LHCN-M2 (cell line): ENCODE measurements around the gene PTPRN2. TPM values are rescaled to one million over a fixed set of nuclear protein-coding genes. Genes with fewer than 3 reads are reported as not detected.
"Not testable (repeated sequence)": the region's sequence is repeated elsewhere in the genome, so short reads cannot be mapped to it uniquely, and the experiment has no call there.

Source experiments
- DNase-seq: peaks from one replicate; pipeline ENCODE4 v3.0.0-alpha.2; 2012; ENCODE audit warnings: low read depth
- total RNA-seq: library from RNA; depleted of rRNA; stranded (reverse); fragments of >200 nt; gene quantifications from 2 replicates; pipeline ENCODE4 v1.2.3, GENCODE V29; 2014

The PTPRN2 gene
- total RNA-seq, 1 experiment from 2014 or later: 0.11 TPM

DNA sequence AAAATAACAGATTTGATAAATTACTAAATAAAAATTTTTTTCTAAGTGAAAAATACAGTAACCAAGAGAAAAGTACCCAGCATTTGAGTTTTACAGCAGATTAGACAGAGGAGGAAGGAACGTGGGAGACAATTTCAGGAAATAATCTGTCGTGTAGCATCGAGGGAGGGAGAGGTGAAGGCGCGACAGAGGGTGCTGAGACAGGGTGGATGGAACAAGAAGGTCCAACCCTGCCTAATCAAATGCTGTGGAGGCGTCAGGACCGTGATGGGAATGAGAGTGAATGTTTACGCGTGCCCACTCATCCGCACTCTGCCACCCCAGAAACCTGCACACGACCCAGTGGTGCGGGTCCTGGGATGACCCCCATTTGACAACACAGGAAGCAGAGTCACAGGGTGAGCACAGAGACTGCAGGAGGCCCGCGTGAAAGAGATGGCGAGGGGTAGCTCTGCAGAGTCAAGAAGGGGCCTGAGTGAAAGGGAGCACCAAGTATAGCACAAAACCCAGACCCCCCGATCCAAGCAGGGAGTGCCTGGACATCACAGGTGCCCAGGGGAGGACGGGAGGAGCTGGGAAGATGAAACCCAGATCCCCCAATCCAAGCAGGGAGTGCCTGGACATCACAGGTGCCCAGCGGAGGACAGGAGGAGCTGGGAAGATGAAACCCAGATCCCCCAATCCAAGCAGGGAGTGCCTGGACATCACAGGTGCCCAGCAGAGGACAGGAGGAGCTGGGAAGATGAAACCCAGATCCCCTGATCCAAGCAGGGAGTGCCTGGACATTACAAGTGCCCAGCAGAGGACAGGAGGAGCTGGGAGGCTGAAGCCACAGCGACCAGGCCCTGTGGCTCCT, 691.9 kb downstream of the PTPRN2 start:
- DNase-seq: no peak

DNA sequence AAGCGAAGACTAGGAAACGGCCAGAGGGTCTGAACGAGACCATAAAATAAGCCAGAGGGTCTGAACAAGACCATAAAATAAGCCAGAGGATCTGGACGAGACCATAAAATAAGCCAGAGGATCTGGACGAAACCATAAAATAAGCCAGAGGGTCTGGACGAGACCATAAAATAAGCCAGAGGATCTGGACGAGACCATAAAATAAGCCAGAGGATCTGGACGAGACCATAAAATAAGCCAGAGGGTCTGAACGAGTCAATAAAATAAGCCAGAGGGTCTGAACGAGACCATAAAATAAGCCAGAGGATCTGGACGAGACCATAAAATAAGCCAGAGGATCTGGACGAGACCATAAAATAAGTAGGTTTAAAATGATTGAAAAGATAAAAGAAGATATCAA, 692.5 kb downstream of the PTPRN2 start:
- DNase-seq: not testable (repeated sequence)

DNA sequence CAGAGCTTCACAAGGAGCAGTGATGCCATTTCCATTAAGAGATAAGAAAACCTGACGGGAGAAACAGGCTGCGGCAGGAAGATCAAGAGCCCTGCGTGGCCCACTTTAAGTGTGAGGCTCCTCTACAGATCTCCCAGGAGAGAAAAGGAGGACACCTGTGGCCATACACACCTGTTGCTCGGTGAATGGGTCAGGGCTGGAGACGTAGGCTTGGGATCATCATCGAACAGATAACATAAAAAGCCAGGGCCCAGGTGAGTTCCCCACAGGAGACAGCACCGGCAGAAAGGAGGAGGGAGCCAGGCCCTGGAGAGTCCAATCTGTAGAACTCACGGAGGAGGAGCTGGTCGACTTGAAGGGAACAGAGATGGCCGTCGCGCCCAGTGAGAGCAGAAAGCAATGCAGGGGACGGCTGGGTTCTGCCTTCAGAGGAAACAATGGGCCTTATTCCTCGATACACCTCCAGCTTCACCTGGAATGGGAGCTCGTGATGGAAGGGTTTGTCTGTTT, 694.0 kb downstream of the PTPRN2 start:
- DNase-seq: no peak

DNA sequence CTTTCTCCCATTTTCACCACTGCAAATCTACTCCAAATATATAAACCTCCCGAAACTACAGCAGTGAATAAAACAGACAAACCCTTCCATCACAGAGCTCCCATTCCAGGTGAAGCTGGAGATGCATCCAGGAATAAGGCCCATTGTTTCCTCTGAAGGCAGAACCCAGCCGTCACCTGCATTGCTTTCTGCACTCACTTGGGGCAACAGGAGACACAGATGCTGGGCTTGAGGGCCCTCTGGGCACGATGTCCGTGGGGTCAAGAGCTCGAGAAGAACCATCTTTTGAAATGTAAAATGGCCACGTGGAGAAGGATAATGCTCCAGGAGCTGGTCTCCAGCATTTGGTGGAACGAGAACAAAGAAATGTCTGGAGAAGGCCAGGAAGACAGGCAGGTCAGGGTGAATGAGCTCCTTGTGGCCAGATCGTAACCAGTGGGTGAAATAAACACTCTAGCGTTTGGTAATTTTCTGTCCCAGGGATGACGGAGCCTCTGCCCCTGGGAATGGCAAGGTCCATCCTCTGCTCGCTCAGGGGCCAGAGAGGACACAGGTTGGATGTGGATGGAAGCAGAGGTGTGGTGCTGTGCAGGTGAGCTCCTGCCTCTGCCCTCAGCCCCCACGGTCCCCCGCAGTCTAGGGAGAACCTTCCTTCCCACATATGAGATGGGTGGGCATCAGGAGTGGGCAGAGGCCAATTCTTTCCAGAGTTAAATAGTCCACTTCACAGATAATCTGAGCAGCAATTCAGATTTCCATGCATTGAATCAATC, 694.7 kb downstream of the PTPRN2 start:
- DNase-seq: no peak

DNA sequence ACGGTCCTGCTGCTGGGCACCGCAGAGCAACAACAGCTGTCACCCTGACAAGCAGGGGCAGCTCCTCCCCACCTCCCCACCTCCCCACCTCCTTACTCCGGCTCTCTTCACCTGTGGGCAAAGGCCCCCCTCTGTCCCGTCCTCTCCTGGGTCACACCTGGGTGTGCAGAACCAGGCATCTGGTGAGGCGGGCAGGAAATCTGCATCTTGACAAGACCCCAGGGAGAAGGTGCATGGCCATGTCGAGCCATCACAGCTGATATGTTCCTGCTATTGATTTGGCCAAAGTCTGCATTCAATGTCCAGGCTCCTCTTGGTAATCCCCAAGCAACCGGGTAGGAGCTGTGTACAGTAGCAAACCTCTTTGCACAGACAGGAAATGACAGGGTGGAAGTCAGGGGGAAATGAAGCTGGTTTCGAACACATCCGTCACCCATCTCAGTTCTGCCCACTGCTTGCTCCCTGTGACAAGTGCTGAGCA, 696.7 kb downstream of the PTPRN2 start:
- no peak for DNase-seq

DNA sequence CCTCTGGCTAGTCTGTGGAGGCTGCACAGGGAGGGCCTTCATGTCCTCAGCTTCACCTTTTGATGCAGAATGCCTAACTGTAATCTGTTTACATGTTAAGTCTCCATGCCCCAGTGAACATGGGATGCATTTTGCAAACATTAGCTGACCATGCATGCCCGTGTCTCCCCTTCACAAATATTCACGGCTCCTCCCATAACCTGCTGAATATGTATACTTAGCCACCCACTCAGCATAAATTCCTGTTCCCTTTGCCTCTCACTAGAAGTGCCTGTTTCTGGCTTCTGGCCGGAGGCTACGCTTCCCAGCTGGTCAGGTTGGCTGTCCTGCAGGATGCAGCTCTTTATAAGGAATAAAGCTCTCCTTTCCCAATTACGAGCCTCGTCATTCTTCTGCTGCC, 698.1 kb downstream of the PTPRN2 start:
- no peak for DNase-seq

DNA sequence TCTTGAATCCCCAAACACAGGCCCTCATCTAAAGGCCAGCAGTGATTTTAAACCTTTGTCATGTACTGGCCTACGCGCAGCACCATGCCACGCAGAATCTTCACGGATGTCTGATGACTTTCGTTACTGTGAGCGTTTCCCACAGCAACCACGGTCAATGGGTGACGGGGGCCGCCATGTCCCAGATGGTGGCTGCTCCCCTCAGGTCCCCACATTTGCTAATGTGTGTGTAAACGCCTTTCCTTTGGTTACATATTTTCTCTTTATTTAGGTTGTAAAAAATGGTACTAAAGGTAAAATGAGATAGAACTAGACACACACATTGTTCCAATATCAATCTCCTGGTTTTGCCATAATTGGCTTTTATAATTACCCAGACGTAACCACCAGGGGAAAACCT, 699.0 kb downstream of the PTPRN2 start:
- DNase-seq: no peak

DNA sequence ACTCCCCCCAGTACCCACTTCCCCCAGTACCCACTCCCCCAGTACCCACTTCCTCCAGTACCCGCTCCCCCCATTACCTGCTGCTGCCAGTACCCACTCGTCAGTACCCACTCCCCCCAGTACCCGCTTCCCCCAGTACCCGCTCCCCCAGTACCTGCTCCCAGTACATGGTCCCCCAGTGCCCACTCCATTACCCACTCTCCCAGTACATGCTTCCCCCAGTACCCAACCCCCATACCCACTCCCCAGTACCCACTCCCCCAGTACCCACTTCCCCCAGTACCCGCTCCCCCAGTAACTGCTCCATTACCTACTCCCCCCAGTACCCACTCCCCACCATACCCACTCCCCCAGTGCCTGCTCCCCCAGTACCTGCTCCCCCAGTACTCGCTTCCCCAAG, 700.2 kb downstream of the PTPRN2 start:
- DNase-seq: no peak

DNA sequence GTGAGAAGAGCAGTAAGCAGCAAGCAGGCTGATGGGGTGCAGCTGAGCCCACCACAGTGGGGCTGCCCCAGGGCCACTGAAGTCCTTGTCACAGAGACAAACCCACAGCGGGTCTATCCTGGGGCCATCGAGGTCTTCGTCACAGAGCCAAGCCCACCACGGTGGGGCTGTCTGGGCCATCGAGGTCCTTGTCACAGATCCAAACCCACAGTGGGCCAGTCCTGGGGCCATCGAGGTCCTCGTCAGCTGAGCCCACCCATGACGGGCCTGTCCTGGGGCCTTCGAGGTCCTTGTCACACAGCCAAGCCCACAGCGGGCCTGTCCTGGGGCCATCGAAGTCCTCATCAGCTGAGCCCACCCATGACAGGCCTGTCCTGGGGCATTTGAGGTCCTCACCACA, 700.9 kb downstream of the PTPRN2 start:
- DNase-seq: no peak

DNA sequence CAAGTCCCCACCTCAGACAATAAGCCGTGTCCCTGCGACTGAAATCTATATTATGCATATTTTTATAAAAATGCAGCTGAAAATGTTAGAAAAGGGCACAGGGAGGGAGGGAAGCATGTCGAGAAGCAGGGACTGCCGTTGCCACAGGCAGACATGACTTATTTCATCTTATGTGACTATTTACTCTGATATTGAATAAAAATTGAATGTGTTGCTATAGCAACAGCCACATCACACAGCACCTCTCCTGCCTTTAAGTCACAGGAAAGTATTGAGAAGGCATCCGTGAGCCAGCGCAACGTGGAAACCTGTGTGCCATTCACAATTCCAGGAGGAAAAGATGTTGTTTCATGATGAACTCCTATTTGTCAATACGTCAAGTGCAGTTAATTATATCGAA, 701.4 kb downstream of the PTPRN2 start:
- DNase-seq: no peak

DNA sequence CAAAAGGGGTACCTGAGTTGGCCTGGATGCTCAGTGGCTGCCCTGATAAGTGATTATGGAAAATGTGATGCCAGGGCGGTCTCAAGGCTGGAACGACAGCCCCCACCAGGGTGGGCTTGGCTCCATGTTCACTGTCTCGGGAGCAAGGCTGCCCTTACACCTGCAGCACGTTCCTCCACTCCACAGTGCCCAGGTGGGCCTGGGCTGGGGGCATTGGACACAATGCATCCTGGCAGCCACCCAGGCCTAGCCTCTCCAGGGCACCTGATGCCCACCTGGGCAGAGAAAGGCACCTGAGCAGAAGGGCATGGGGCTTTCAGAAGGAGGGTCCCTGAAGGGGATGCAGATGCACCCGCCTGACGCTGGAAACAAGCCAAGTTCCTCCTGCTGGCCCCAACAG, 702.5 kb downstream of the PTPRN2 start:
- DNase-seq: no peak

DNA sequence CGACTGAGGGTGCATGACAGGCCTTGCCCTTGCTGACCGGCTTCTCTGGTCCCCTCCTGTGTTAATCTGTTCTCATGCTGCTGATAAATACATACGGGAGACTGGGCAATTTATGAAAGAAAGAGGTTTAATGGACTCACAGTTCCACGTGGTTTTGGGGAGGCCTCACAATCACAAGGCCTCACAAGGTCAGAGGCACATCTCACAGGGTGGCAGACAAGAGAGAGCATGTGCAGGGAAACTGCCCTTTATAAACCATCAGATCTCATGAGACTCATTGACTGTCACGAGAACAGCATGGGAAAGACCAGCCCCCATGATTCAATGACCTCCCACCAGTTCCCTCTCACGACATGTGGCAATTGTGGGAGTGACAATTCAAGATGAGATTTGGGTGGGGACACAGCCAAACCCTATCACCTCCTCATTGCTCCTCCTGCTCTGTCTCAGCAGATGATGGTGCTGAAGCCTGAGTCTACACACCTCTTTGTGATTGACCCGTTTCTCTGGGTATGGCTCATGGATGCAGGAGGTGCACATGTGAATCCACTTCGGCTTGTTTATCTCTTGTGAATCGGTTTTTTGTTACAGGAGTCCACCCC, 703.1 kb downstream of the PTPRN2 start:
- no peak for DNase-seq

DNA sequence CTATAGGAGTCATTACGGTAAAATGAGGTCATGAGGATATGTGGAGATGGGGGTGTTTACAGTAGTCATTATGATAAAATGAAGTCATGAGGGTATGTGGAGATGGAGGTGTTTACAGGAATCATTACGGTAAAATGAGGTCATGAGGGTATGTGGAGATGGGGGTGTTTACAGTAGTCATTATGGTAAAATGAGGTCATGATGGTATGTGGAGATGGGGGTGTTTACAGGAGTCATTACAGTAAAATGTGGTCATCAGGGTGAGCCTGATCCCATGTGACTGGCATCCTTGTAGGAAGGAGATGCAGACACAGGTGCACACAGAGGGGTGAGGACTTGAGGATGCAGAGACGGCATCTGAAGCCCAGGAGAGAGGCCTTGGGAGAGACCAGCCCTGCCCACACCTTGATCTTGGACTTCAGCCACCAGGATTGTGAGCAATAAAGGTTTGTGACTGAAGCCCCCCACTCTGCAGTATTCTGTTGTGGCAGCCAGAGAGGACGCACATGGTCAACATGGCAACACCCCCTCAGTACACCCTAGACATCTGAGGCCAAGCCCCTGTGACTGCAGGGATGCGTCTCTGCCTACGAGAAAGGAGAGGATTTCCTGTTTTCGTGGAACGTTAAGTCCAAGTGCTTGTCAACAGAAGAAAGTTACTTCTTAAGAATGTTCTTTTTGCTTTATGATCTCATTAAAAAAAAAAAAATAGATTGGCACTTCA, 706.4 kb downstream of the PTPRN2 start:
- no peak for DNase-seq

DNA sequence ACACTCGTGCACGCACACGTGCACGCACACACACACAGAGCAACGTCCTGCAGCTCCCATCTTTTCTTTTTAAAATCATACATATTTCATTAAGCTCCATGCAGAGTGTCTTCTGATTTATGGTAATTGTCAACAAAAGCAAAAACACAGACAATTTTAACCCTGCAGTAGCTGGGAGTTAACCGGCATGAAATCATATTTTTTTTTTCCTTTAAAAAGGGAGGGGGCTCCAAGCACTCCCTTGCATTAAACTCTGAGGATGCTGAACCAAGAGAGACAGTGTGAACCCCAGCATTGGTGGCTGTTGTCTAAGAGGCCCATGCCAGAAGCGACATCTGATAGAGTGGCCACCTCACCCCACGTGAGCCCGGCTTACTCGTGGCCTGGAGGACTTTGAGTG, 708.2 kb downstream of the PTPRN2 start:
- no peak for DNase-seq

DNA sequence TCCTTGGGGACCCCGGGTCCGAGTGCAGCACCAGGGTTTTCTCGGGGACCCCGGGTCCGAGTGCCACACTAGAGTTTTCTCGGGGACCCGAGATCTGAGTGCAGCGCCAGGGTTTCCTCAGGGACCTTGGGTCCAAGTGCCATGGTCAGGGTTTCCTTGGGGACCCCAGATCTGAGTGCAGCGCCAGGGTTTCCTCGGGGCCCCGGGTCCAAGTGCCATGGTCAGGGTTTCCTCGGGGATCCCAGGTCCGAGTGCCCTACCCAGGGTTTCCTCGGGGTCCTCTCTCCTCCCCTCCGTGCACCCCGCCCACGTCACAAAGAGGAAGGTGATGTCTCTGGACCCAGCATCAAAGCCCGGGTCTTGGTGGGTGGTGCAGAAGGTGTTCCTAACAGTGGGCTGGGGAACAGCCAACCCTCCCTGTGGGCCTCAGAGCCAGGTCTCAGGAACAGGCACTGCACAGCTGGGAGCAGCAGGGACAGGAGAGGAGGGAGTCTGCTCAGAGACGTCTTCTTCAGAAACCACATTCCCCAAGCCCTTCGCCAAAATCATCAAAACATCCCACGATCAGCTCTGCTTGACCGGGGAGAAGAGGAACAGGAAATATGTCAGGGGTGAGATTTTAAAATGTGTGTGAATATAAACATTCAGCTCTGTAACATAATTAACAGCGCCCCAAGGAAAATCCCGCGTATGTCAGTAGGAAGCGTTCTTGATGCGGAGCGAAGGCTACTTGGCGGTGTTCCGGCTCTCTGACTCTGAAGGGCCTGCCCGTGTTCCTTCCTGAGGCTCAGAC, 710.1 kb downstream of the PTPRN2 start:
- DNase-seq: no peak

DNA sequence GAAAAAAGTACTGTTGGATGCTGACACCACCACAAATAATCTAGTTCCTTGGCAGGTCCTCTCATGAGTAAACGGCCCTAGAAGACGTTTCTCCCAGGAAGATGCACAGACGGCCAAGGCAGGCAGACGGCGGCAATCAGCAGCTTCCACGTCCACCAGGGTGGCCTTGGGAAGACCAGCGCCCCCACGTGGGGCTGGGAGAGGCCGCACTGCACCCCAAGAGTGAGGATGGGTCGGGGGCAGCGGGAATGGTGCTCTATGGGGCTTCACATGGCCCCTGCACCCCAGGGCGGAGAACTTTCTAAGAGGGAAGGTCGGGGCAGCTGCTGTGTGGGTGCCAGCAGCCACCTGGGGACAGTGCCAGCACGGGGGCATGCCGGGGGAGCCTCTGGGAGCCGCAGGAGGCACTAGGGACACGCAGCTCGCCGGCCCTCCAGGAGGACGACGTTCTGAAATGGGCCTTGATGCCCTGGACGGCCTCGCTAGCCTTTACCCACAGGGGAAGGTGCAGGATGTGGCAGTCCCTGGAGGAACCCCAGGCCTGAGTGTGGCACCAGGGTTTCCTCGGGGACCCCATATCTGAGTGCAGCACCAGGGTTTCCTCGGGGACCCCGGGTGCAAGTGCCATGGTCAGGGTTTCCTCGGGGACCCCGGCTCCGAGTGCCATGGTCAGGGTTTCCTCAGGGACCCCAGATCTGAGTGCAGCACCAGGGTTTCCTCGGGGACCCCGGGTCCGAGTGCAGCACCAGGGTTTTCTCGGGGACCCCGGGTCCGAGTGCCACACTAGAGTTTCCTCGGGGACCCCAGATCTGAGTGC, 710.9 kb downstream of the PTPRN2 start:
- no peak for DNase-seq

DNA sequence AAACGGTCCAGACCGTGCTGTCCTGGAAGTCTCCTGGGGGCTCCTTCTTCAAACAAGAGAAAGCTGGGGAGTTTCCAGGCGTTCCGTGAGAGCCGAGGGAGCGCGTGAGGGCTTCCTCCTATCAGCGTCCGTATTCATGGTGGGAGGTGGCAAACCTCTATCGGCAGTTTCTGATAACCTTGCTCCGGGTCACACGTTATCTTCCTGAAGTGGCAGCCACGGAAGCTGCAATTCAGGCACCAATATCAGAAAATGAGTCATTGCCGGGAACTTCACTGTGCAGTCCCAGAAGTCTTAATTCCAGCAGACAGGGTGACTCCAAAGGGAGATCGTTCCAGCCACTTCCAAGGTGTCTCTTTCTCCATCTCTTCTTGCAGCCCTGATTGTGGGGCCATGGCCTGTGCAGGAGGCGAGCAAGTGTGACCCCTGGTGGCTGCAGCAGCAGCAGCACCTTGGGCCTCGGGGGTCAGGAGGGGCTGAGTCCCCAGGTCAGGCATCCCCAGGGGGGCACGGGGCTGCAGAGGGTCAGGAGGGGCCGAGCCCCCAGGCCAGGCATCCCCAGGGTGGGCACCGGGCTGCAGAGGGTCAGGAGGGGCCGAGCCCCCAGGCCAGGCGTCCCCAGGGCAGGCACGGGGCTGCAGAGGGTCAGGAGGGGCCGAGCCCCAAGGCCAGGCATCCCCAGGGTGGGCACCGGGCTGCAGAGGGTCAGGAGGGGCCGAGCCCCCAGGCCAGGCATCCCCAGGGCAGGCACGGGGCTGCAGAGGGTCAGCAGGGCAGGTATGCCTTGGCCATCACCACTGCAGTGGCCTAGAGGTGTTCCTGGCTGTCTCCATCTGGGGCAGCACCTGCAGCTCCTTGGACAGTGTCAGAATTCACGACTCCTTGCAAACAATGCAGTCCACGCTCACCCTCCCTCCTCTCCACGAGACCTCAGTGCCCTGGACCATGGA, 712.1 kb downstream of the PTPRN2 start:
- DNase-seq: no peak

DNA sequence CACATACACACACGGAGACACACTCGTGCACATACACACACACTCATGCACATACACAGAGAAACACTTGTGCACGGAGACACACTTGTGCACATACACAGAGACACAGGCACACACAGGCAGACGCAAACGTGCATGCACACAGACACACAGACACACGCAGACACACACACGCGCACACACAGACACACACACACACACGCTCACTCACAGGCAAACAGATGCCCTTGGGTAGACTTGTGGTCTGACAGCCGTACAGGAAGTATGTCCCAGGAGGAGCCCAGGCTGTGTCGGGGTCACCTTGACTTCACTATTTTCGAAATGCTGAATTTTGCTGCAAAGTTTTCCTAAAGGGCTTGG, 712.8 kb downstream of the PTPRN2 start:
- DNase-seq: no peak
